NCI-H128 (cell line): ENCODE results near the gene NTRK2.

Source experiments
- DNase-seq: peaks from one replicate; lab custom pipeline; 2025; ENCODE audit not compliant: unreplicated experiment; lab: John Stamatoyannopoulos, UW

NTRK2 gene

DNA sequence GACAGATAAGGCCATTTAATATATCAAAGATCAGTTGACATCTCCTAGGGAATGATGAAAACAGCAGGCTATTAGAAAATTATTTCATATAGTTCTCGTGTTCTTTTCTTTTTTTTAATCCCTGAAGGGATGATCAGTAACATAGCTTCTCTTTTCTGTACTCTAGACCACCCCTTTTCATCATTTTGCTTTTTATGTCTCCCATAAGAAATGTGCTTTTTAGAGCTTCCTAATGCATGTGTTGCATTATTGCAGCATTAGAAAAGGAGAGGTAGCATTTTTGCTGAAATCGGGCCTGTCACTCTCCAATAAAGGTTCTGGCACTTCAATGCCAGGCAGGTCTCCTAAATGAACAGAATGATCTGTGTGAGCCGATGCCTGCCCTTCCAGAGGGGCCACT, 143.3 kb downstream of the NTRK2 start:
- DNase-seq = no peak

DNA sequence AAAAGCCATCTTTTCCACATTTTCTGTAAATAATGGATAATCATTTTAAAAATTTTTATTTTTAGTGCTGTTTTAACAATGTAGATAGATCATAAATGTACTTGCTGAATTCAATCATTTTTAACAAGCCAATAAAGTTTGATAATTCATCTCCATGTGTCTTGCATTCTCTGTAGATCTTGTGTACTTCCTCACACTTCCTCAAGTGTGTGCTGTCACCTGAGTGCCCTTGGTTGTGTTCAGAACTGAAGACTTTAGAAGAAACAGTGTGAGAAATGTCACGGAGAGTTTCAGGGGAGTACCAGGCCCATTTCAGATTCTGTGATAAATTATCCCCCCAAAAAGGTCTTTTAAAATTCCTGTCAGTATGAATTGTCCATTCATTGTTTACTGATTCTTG, 146.0 kb downstream of the NTRK2 start:
- DNase-seq = no peak

DNA sequence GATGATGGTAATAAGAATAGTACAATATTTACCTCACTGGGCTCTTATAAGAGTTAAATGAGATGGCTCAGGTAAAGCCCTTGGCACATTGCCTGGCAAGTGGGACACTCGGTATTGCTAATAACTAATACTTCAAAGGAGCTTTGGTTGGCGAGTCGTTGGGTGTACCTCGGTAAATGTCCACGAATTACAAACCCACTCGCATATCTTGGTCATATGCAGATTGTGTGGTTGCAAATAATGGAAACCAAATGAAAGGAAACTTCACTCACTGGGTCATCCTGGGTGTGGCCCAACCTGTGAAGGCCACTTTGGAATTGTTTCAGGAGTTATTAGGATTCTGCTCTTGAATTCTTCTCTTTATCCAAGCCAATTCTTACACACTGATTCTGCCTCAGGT, 147.5 kb downstream of the NTRK2 start:
- DNase-seq = no peak

DNA sequence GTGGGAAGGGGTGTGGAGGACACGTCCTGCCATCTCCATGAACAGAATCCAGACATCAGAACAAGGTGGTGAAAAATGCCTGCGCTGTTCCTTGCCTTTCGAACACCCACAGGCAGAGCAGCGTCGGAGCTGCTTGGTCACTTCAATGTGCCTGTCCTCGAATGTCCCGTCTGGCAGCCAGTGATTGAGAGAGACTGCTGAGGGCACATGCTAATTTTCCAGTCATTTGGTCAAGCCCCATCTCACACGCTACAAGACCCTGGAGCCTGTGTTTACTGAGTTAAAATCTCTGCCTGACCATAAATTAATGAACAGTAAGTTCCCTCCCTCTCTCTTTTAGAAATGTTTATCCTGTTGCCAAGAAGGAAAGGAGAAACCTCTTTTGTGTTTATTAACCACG, 149.3 kb downstream of the NTRK2 start:
- no peak for DNase-seq

DNA sequence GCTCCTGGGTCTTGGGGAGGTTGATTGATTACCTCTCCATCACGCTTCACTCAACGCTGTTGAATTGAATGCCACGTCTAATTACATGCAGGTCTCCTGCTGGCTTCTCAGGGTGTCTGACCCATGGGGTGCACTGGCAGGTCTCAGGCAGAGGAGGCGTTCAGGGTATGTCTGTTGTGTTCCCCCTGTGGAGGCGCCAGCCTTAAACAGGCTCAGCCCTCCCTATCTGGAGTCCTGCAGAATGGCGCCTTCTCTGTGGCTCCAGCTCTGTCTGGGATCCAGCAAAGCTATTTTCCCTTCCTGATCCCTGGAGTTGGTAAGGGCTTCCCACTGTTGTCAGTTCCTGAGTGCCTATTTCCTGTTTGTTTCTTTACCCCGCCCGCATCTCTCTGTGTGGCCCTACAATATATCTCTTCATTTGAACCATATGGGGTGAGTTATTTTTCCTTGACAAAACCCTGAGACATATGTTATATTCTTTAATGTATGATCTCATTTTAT, 150.0 kb downstream of the NTRK2 start:
- DNase-seq = no peak

DNA sequence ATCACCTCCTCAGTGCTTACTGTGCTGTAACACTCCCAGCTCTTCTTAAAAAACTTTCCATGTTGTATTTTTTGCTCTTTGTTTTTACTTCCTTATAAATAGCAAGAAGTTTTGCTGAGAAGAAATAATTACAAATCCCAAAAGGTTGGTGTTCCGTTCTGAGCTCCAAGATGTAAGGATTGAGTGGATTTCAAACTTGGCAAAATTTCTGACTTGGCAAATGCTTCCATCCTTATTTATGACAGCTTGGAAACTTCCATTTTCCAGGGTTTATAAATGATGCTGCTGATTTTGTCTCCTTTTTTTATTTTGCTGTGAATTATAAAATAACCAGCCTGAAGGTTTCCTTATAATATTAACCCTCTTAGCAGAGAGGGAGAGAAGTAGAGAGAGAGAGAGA, 151.9 kb downstream of the NTRK2 start:
- no peak for DNase-seq

DNA sequence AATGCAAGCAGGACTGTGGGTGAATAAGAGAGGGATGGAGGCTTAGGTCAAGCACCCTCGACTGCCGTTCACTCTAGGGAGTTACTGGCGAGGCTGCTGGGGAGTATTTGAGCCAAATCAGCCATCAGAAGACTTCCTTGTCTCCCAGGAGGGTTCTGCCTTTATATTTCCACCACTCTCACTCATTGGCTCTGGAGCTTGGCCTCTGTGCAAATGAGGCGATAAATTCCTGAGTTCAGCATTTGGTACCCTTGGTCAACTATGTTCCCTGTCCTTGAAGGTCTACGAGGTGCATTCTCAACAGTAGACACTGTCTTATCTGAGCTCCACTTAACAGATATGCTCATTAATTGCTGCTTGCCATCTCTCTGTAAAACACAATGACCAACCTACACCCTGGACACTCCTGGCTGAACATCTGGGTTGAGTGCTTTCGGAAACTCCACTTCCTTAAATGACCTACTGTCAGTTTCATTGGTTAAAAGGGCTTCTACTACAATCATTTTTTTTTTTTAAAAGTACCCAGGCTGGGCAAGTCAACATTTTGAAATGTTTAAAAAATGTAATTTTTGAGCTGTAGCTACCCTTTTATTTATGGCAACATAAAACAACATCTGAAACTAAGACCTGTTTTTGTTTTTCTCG, 153.2 kb downstream of the NTRK2 start:
- no peak for DNase-seq

DNA sequence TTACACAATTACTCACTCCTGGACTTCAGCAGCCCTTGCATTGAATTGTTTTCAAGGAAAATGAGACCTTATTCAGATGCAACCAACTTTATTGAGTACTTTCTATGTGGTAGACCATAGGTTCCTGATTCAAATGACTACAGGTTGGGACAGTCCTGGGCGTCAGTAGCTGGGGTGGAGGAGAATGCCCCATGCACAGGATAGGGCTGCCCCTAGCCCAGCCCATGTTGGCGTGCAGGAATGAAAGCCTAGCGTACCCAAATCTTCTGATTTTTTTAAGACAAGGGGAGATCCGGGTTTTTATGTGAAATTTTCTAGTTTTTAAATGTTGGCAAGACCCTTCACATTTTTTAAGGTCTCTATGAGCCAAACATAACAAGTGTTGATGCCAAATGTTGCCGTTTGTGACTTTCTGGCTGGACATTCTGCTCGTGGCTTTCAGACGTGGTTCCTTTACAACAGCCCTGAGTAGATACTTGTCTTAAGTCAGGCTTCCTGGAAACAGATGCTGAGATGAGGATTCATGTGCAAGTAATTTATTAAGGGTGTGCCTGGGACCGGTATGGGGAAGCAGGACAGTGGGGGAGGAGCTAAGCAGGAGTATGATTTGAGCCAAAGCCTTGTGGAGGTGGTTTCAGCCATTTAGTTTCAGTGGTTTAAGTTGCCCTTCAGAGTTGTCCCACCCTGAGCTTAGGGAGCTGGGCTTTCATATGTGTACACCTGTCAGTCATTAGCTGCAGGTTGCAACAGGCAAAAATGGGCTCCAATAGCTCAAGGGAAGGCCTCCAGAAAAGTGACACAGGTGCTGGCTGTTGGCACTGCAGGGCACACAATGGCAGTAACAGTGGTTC, 154.1 kb downstream of the NTRK2 start:
- no peak for DNase-seq

DNA sequence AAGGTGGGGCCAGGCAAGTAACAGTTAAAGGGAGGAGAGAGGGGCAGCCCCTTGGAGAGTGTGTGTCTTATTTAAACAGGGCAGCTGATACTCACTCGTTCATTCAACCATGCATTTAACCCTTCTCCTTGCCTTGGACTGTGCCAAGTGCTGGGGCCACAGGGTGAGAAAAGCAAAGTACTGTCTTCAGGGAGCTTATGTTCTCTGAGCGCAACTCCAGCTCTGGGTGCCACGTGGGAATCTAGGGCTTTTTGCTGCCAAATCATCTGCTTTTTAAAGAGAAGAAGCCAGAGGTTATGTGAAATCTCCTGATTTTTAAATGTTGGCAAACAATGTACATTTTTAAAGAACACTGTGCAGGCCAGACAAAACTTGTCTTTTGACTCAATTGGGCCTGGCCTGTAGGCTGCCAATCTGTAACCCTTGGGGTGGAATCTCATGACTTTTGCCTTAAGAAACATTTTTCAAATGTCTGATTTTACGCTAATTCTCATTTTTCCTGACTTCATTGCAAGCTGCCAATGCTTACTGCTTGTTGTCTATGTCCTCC, 157.8 kb downstream of the NTRK2 start:
- no peak for DNase-seq

DNA sequence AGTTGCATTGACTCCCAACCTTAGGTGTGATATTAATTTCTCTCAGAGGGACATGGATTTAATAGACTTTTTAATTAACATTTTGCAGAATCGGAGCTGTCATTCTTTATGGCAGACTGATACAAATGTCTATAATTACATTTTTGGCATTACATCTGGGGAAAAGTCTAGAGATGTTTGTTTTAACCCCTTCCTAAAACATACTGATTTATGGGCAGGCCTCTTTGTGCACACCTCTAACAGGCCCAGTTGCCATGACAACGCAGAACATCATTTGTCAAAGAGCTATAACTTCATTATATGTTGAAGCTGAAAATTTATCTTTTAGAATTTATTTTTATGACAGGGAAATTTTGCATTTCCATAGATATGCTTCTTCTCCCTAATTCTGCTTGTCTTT, 158.5 kb downstream of the NTRK2 start:
- DNase-seq = no peak

DNA sequence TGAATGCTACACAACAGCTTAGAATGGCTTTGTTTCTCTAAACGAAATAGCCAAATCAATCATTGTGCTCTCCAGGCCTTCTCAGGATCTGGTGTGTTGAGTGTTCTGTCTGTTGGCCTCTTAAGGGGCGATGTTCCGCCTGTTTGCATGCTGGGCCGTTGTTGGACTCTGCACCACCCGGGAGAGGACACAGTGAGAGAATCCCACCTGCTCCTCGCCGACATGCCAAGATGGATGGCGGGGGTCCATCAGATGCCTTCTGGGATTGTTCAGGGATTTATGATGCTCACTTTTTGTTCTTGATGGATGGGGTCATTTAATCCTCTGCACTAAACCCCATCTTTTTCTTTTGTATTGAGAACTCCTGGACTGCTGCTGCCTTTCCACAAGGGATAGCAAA, 159.9 kb downstream of the NTRK2 start:
- DNase-seq = no peak

DNA sequence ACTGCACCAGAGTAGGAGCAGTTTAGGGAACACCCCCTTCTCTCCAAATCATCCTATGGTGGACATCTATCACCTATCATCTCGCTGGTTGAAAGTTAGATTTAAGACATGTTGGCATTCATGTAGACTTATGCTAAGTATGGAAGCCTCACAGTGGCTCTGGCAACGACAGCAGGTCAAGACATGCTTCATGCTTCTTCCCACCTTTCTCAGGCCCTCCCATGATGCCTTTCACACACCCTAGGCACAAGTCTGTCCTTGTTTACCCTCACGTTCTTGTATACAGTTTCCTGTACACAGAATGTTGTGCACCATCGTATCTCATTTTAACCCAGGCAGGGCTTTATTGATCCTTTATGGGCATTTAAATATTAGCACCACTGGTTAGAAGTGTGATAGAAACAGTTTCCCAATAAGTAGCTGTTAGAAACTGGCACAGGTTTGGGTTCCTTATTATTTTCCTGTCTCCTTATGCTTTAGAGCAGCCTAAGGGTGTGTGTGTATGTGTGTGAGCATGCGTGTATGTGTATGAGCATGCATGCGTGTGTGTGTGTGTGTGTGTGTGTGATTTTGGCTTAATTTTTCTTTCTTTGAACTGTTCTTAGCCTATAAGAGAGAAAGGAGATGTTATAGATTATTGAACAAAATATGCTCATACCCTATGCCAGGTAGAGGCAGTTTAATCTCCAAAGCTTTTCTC, 160.6 kb downstream of the NTRK2 start:
- no peak for DNase-seq

DNA sequence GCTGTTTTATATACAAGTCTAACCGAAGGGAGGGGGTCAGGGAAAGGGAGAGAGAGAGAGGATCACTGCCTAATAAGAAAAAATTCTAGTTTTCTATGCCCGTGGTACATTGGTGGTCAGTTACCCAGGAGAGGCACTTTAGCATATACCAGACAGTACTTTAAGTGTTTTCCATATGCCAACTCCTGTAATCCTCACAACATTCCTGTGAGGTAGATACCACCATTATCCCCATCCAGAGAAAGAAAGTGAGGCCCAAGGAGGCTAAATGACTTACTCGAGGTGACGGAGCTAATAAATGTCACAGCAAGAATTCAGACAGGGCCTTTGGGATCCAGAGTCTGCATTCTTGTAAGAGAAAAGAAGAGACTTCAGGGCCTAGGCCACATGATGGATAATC, 161.8 kb downstream of the NTRK2 start:
- DNase-seq = no peak

DNA sequence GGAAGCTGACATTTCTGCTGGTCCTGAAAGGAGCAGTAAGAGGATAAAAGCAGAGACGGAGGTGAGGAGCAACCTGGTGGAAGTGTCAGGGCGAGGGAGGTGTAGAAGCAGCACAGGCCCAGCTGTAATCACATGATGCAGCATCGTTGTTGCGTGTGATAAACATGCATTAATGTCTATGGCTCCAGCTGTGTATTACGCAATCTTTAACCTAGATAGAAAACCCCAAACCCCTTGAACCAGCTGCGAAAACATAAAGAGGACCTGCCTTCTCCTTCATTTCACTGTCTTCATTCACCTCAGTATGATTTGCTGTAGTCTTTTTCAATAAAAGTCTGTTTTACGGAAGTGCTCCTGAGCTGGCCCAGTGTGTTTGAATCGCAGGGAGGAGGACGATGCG, 162.9 kb downstream of the NTRK2 start:
- DNase-seq = no peak

DNA sequence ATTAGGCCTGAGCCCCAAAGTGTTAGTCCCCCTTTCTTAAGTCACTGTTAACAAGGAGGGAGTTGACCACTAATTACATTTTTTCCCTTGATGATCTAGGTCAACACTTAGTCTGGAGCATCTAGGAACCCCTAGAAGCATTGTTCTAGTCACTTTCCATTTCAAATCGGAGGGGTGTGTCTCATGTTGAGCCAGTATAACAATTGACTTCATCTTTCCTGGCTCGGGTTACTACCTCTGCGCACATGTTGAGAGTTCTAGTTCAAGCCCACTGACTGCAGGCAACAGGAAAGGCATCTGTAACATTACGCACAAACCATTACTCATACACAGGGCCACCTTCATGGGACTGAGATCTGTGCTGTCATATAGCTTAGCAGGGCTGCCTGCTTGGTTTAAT, 164.9 kb downstream of the NTRK2 start:
- DNase-seq = no peak

DNA sequence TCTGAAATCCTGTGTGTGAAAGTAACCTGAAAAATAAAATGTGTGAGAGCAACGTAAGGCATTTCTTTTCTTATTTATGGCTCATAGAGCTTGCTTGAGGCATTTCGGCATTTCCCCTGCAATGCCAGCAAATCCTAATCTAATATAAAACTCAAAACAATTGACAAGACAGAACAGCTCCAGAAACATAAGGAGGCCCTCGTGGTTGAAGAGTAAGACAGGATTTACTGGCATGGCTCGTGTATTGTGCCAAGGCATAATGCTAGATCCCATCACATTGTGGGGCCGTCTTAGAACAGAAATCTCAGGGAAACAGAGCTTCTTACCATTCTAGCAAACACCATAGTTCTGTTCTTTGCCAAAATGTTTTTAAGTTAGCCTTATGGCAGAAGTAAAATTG, 166.2 kb downstream of the NTRK2 start:
- DNase-seq = no peak

DNA sequence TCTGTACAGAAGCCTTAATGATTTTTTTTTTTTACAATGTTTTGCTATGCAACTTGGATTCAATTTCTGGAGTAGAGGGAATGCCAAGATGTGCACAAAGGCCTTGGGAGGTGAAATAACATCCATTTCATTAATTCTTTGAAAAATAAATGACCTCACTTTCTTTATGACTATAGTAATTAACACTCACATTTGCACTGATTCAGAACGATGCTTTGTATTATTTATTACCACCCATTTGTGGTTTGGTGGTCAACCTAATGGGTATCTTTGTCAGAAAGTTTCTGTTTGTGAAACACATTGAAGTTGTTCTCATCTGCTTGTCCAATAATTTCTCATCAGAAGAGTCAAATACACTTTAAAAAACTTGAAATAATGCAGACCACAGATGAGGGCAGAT, 169.3 kb downstream of the NTRK2 start:
- DNase-seq = no peak

DNA sequence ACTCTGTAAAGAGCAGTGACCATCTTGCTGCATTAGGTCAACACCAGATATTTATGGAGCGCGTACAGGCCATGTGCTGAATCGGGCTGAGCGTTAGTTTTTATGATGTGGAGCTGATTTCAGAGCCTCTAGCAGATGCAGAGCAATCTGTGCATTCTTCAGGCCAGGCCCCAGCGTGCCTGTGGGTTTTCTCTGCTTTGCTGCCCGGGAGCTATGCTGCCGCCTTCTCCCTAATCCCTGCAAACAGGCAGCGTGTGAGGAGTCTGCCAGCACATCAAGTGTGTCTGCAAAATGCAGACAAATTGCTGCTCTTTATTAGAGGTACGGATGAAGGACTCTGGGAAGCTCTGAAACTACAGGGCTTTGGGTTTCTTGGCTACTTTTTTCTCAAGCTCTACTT, 170.0 kb downstream of the NTRK2 start:
- no peak for DNase-seq

DNA sequence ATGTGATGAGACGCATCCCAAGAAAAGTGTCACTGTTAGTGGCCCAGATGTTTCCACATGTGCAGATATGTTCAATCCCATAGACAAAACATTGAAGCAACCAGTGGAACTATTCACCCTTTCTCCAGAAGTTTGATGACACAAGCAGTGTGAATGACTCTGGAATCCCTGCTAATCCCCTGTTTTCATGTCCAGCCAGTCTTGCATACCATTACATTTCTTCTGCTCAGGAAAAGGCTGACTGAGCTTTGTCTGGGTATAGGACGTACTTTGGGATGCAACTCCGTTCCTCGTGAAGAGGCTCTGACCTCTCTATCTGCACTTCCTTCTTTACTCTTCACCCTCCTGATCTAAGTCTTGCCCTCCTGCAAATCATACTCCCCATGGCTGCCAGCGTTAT, 172.4 kb downstream of the NTRK2 start:
- DNase-seq = no peak

DNA sequence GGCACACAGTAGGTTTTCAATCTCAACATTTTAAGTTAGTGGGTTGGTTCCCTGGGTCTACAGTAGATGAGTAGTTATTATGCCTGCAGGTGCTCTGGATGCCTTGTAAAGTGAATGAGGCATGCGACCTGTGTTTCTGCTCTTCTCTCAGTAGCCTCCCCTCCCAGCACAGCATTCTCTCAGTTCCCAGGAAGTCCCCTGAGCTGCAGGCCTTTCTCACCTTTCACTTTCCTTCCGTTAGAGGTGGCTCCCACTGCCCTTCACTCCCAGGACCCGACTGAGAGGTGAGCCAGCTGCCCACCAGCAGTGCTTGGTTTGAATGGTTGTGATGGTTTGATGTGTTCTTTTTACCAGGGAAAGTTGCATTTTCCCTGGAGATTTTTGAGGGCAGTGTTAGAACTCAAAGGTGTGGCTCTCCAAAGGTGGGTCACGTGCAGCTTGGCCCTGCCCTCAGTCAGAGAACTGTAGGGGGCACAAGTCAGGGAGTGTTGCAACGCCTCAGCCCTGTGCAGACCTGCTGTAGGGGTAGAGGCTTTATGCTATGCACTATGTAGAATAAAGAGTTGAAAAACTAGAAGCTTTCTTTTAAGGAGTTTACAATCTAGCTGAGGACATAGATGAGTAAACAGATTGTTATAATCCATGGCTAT, 173.8 kb downstream of the NTRK2 start:
- DNase-seq = no peak
